T follicular helper cell (primary cell): ENCODE measurements around the gene AFAP1.

ENCODE experiments used
- DNase-seq: peaks from one replicate; pipeline ENCODE4 v3.0.0-alpha.2; 2020; ENCODE audit warnings: low read depth

The AFAP1 gene

GRCh38 chr4:7769396-7770223 is 170.1 kb downstream of the AFAP1 start:
- no peak for DNase-seq

DNA sequence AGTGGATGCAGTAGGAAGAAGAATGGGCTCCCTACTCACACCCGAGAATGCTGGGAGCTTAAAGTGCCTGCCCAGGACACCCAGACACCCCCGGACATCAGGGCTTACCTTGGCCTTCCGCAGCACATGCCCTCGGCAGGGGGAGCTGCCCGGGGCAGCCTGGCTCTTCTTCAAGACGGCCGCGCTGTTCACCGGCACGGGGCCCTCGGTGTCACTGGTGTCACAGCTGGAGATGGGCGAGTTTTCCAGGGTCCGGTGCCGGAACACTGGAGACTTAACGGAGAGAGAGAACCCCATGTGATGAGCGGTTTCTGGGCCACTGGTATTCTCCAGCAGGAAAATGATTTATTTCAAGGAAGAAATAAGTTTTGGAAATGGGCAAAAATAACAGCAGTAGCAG is 170.9 kb downstream of the AFAP1 start:
- DNase-seq: no peak

GRCh38 chr4:7767966-7768365 is 171.7 kb downstream of the AFAP1 start:
- no peak for DNase-seq

- DNase-seq: no peak
These were observed 172.1 kb downstream of the AFAP1 start for GRCh38 chr4:7767526-7767925.

- DNase-seq: no peak
These were observed 172.9 kb downstream of the AFAP1 start for GRCh38 chr4:7766661-7767345.

GRCh38 chr4:7766086-7766485 is 173.6 kb downstream of the AFAP1 start:
- DNase-seq: no peak

GRCh38 chr4:7765666-7766065 is 174.0 kb downstream of the AFAP1 start:
- DNase-seq: no peak

GRCh38 chr4:7764466-7764865 is 175.2 kb downstream of the AFAP1 start:
- DNase-seq: no peak

- no peak for DNase-seq
These were observed 175.9 kb downstream of the AFAP1 start for GRCh38 chr4:7763788-7764187.

DNA sequence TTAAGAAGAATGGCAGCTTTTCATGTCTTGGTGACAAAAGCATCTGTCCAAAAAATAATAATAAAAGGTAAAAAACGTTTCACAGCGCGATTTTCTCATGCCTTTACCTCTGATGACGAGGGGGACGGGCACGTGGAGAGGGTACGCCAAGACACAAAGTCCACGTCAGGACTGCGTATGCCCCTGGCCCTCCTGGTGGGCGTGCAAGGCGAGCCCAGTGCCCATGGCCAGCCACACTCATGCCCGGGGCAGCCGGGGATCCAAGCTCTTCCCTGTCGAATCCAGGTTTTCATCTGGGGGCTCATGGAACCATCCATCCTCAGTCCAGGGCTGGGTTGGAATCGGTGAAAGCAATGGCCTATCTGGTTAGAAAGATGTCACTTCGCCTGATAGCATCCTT is 176.6 kb downstream of the AFAP1 start:
- DNase-seq: no peak

GRCh38 chr4:7762376-7763030 is 177.2 kb downstream of the AFAP1 start:
- no peak for DNase-seq

DNA sequence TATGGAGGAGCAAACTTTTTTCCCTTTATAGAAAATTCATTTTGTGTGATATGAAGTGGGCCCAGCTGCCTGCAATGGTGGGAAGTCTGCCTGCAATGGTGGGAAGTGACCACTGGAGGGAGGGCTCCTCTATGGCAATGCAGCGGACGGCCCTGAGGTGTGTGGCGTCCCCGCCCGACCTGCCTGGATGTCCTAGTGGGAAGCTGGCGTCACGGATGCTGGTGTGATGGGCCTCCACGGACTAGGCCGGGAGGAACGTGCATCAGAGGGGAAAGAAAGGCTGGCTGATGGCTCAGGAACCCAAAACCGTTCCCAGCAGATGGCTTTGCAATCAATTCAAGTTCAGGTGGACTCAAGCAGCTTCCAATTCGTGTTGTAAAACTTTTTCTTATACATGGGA is 177.9 kb downstream of the AFAP1 start:
- DNase-seq: peak; percentile 9

- no peak for DNase-seq
These were observed 178.3 kb downstream of the AFAP1 start for GRCh38 chr4:7761312-7761711.

DNA sequence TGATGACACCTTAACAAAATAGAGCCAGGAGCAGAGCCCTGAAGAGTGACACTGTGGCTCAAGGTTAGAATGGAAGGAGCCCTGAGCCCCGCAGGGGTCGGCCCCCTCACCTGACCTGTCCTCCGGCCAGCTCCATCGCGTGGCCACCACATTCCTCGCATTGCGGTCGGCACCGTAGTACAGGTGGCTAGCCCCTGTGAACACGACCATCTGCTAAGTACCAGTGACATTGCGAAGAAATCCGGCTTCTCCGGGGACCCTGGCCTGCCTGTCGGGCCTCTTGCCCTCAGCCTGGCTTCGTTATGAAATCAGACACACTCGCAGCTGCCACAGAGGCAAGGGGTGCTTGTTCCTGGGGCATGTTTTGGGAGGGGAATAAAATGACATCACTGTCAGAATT is 179.0 kb downstream of the AFAP1 start:
- DNase-seq: no peak

- DNase-seq: no peak
These were observed 179.4 kb downstream of the AFAP1 start for GRCh38 chr4:7760228-7760627.

DNA sequence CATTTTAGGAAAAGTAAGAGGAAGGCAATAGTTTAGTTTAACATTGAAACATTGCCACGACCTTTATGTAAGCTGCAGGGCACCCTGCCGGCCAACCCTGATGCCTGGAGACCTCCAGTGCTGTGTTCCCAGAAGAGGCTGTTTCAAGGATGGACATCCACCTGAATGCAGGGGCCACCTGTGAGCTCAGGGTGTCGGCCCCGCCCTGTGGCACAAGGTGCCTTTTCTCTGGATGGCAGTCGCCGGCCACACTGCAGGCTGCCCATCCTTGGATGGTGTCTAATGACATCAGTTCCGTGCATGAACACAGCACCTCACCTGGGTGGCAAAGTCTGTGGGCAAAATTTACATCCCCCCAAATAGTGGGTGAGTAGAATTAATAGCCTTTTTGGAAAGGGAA is 180.0 kb downstream of the AFAP1 start:
- DNase-seq: no peak

DNA sequence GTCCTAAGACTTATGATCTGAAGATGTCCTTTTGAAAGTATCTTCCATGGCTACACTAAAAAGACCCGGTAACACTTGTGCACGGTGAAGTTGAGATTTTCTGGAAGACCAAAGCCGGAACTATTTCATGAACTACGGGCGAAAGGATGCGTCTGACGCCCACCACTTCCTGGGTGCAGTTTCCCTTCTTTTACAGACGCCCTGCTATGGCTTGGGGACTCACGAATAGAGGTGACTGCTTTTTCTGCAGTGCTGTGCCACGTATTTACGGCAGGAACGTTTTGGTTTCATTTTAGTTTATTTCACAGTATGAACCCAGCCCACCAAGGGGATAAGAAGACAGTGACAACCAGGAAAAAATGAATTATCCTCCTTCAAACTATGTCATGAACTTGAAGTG is 180.4 kb downstream of the AFAP1 start:
- peak; percentile 36 for DNase-seq

GRCh38 chr4:7758476-7758875 is 181.2 kb downstream of the AFAP1 start:
- no peak for DNase-seq

GRCh38 chr4:7757501-7758471 is 181.9 kb downstream of the AFAP1 start:
- DNase-seq: no peak

GRCh38 chr4:7756561-7757355 is 182.9 kb downstream of the AFAP1 start:
- no peak for DNase-seq

DNA sequence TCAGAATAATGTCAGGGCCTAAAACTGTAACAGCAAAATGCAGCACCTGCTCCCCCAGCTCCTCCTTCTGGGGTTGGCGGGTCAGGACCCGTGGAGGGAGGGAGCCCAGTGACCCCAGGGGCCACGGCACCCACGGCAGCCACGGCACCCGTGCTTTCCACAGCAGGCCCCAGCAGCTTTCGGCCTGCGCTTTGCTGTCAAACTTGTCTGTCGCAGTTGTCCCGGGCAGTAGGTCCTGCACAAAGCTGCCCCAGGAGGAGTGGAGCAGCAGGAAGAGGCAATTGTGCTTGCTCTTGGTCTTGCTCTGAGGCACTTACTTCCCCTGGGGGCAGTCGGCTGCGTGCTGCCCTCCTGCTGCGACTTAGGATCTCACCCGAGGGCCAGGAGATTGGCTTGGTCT is 183.6 kb downstream of the AFAP1 start:
- DNase-seq: no peak
